Measurements from ENCODE around the gene TESK1. TPM values are rescaled to one million over a fixed set of nuclear protein-coding genes. Genes with fewer than 3 reads are reported as not detected.
"Not testable (repeated sequence)": the region's sequence is repeated elsewhere in the genome, so short reads cannot be mapped to it uniquely, and the experiment has no call there.

Gene TESK1
- total RNA-seq, 1 donor from 2014 or later: 5.2 TPM

DNA sequence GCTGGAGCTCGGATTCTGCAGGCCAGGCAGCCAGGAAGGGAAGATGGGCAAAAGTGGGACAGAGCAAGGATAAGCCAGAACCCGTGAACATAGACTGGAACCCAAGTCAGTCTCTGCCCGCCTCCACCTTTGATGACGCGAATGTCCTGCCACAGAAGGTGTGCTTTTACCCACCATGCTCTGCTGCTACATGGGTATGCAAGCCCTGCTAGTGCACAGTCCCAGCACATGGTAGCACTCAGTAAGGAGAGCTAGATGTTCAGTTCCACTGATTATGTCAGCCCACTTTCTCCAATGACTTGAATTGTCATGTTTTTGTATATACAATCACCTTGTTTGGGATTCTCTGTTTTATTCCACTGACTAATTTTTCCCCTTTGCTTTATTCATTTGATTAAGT, 24.5 kb downstream of the TESK1 start:
- no peak overlapping the region for H3K4me2 ChIP-seq
- DNase-seq (ENCODE audit: low spot score): no peak
- no peak overlapping the region for H3K4me3 ChIP-seq
- H3K27ac ChIP-seq: no peak overlapping the region
- no peaks in the 10 kb centered on the region for H3K27me3 Mint-ChIP-seq (ENCODE audit: insufficient read depth, low read depth)
- TF ChIP-seq EZH2phosphoT487 (IDR thresholded peaks at IDR 0.05): no peak
- no peak for TF ChIP-seq EZH2 (IDR thresholded peaks at IDR 0.05)
- TF ChIP-seq, protein P1, sequence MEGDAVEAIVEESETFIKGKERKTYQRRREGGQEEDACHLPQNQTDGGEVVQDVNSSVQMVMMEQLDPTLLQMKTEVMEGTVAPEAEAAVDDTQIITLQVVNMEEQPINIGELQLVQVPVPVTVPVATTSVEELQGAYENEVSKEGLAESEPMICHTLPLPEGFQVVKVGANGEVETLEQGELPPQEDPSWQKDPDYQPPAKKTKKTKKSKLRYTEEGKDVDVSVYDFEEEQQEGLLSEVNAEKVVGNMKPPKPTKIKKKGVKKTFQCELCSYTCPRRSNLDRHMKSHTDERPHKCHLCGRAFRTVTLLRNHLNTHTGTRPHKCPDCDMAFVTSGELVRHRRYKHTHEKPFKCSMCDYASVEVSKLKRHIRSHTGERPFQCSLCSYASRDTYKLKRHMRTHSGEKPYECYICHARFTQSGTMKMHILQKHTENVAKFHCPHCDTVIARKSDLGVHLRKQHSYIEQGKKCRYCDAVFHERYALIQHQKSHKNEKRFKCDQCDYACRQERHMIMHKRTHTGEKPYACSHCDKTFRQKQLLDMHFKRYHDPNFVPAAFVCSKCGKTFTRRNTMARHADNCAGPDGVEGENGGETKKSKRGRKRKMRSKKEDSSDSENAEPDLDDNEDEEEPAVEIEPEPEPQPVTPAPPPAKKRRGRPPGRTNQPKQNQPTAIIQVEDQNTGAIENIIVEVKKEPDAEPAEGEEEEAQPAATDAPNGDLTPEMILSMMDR (IDR thresholded peaks at IDR 0.05): no peak
- no peaks in the 10 kb centered on the region for H3K79me2 ChIP-seq (ENCODE audit: low read depth)
- H3K36me3 Mint-ChIP-seq: no peaks in the 10 kb centered on the region
- no peaks in the 10 kb centered on the region for H4K20me1 ChIP-seq (ENCODE audit: low read depth)
- H3K4me1 ChIP-seq: no peaks in the 10 kb centered on the region
- no peak overlapping the region for H3K9ac ChIP-seq
- no peaks in the 10 kb centered on the region for H3K4me1 Mint-ChIP-seq
- no peaks in the 10 kb centered on the region for H3K27me3 ChIP-seq
- H3K9me3 ChIP-seq (ENCODE audit: low read depth): no peaks in the 10 kb centered on the region
- H3K4me3 Mint-ChIP-seq: no peak overlapping the region
- no peaks in the 10 kb centered on the region for H3F3A ChIP-seq (ENCODE audit: low read depth)
- no peak overlapping the region for H3K27ac Mint-ChIP-seq
- H2AFZ ChIP-seq (replicated peaks): no peak overlapping the region
- no peaks in the 10 kb centered on the region for H3K9me3 Mint-ChIP-seq
- no peaks in the 10 kb centered on the region for H3K36me3 ChIP-seq

DNA sequence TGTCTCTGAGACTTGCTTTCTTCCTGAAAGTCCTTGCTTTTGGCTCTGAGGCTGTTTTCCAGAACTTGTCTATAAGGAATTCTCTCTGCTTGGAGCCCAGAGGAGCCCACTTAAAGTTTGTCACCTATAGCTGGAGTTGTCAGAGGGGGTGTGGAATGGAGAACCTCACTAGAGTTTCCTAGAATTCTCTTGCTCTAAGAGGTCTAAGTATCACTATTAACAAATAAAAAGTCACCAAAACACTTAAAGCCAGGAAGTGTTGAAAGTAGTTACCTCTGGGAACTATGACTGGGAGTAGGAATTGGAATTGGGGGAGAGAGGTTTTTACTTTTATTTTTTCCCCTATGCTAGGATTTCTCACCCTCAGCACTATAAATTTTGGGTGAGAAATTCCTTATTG, 30.7 kb downstream of the TESK1 start:
- H3K9me3 ChIP-seq (ENCODE audit: low read depth): no peaks in the 10 kb centered on the region
- no peaks in the 10 kb centered on the region for H4K20me1 ChIP-seq (ENCODE audit: low read depth)
- no peaks in the 10 kb centered on the region for H3F3A ChIP-seq (ENCODE audit: low read depth)
- Mint-ChIP-seq H3K4me3 (no peak overlapping the region), H3K9me3 (peaks cover 3% of the 10 kb centered on the region), H3K36me3 (peaks cover 3% of the 10 kb centered on the region), H3K27ac (no peak overlapping the region), H3K27me3 (ENCODE audit: insufficient read depth, low read depth) (no peaks in the 10 kb centered on the region), H3K4me1 (no peaks in the 10 kb centered on the region)
- TF ChIP-seq EZH2 (IDR thresholded peaks at IDR 0.05): no peak
- TF ChIP-seq EZH2phosphoT487 (IDR thresholded peaks at IDR 0.05): no peak
- H2AFZ ChIP-seq (replicated peaks): no peak overlapping the region
- H3K27me3 ChIP-seq: no peaks in the 10 kb centered on the region
- H3K4me3 ChIP-seq: no peak overlapping the region
- no peak for DNase-seq (ENCODE audit: low spot score)
- H3K4me1 ChIP-seq: no peaks in the 10 kb centered on the region
- H3K9ac ChIP-seq: no peak overlapping the region
- no peak overlapping the region for H3K27ac ChIP-seq
- no peaks in the 10 kb centered on the region for H3K79me2 ChIP-seq (ENCODE audit: low read depth)
- H3K36me3 ChIP-seq: no peaks in the 10 kb centered on the region
- H3K4me2 ChIP-seq: no peak overlapping the region

DNA sequence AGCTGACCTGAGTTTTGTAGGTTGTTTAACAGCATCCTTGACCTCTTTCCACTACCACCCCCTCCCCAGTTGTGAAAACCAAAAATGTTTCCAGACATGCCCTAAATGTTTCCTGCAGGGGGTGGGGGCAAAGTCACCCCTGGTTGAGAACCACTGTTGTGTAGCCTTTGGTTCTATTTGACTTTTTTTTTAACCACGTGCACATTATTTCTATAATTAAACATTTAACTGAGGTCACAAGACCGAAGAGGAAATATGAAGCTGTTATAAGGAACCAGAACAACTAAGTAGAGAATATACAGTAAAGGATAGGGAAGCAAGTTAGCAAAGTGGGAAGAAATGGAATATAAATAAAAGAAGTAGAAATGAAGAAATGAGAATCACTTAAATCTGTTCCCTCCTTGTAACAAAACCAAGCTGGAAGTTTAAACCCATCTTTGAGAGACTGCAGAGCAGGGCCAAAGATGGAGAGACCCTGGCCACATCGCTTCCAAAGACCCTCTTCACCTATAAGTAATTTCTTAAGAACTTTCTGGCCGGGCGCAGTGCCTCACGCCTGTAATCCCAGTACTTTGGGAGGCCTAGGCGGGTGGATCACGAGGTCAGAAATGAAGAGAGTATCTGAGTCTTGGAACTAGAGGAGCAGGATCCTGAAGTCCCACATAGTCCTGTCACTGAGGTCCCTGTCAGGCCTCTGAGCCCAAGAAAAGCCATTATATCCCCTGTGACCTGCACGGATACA, 31.2 kb downstream of the TESK1 start:
- Mint-ChIP-seq H3K27me3 (ENCODE audit: insufficient read depth, low read depth) (no peaks in the 10 kb centered on the region), H3K4me3 (no peak overlapping the region), H3K36me3 (peaks cover 7% of the 10 kb centered on the region), H3K9me3 (peaks cover 6% of the 10 kb centered on the region), H3K4me1 (no peaks in the 10 kb centered on the region), H3K27ac (no peak overlapping the region)
- Histone ChIP-seq H3K9me3 (ENCODE audit: low read depth) (no peaks in the 10 kb centered on the region), H3F3A (ENCODE audit: low read depth) (no peaks in the 10 kb centered on the region), H3K4me2 (no peak overlapping the region), H3K27me3 (no peaks in the 10 kb centered on the region), H2AFZ (replicated peaks) (no peak overlapping the region), H3K79me2 (ENCODE audit: low read depth) (no peaks in the 10 kb centered on the region), H3K4me3 (no peak overlapping the region), H3K36me3 (no peaks in the 10 kb centered on the region), H4K20me1 (ENCODE audit: low read depth) (no peaks in the 10 kb centered on the region), H3K27ac (no peak overlapping the region), H3K9ac (no peak overlapping the region), H3K4me1 (no peaks in the 10 kb centered on the region)
- no peak for DNase-seq (ENCODE audit: low spot score)
- no peak for TF ChIP-seq EZH2 (IDR thresholded peaks at IDR 0.05)
- no peak for TF ChIP-seq EZH2phosphoT487 (IDR thresholded peaks at IDR 0.05)
- TF ChIP-seq, protein P1 (IDR thresholded peaks at IDR 0.05): no peak

DNA sequence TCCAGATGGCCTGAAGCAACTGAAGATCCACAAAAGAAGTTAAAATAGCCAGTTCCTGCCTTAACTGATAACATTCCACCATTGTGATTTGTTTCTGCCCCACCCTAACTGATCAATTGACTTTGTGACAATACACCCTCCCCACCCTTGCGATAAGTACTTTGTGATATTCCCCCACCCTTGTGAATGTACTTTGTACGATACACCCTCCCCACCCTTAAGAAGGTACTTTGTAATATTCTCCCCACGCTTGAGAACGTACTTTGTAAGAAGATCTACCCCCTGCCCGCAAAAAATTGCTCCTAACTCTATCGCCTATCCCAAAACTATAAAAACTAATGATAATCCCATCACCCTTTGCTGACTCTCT, 31.8 kb downstream of the TESK1 start:
- peaks cover 11% of the 10 kb centered on the region for H3K36me3 Mint-ChIP-seq
- H3K4me3 Mint-ChIP-seq; H3K4me2 ChIP-seq; H3K27ac ChIP-seq; H3K9ac ChIP-seq; DNase-seq (ENCODE audit: low spot score); H2AFZ ChIP-seq (replicated peaks); H3K9me3 Mint-ChIP-seq; H3K79me2 ChIP-seq (ENCODE audit: low read depth); H3K4me3 ChIP-seq; H3K9me3 ChIP-seq (ENCODE audit: low read depth); H3K27me3 ChIP-seq; H3K27ac Mint-ChIP-seq; H3K4me1 Mint-ChIP-seq; H3K36me3 ChIP-seq; H3K4me1 ChIP-seq; H3K27me3 Mint-ChIP-seq (ENCODE audit: insufficient read depth, low read depth); H4K20me1 ChIP-seq (ENCODE audit: low read depth); H3F3A ChIP-seq (ENCODE audit: low read depth): not testable (repeated sequence)

DNA sequence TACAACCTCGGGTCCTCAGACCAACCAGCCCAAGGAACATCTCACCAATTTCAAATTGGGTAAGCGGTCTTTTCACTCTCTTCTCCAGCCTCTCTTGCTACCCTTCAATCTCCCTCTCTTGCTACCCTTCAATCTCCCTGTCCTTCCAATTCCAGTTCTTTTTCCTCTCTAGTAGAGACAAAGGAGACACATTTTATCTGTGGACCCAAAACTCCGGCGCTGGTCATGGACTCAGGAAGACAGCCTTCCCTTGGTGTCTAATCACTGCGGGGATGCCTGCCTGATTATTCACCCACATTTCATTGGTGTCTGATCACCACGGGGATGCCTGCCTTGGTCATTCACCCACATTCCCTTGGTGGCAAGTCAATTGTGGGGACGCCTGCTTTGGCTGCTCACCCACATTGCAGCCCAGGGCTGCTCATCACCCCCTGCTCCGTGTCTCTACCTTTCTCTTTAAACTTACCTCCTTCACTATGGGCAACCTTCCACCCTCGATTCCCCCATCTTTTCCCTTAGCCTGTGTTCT, 32.4 kb downstream of the TESK1 start:
- H3K9me3 ChIP-seq (ENCODE audit: low read depth); H3K9ac ChIP-seq; H3K4me1 ChIP-seq; H3K79me2 ChIP-seq (ENCODE audit: low read depth); H2AFZ ChIP-seq (replicated peaks); H3K4me2 ChIP-seq; H3K27me3 Mint-ChIP-seq (ENCODE audit: insufficient read depth, low read depth); H3K27me3 ChIP-seq; H3K4me3 Mint-ChIP-seq; H4K20me1 ChIP-seq (ENCODE audit: low read depth); H3K9me3 Mint-ChIP-seq; DNase-seq (ENCODE audit: low spot score); H3K36me3 ChIP-seq; H3K4me3 ChIP-seq; H3F3A ChIP-seq (ENCODE audit: low read depth); H3K27ac ChIP-seq; H3K27ac Mint-ChIP-seq; H3K4me1 Mint-ChIP-seq: not testable (repeated sequence)
- peaks cover 11% of the 10 kb centered on the region for H3K36me3 Mint-ChIP-seq

DNA sequence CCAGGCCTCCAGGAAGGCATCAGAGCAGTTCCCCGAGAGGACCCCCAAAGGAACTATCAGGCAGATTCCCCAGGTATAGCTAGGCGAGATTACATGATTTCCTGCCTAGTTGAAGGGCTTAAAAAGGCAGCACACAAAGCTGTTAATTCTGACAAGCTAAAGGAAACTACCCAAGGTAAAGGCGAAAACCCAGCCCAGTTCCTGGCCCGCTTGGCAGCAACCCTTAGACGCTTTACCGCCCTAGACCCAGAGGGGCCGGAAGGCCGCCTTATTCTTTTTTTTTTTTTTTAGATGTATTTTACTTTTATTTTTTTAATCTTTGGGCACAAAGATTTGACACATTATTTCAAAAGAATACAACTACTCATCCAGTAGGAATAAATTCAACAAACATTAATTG, 33.7 kb downstream of the TESK1 start:
- not testable (repeated sequence) for H3K4me1 Mint-ChIP-seq; H3K4me2 ChIP-seq; H3K27me3 Mint-ChIP-seq (ENCODE audit: insufficient read depth, low read depth); H3K9me3 Mint-ChIP-seq; H2AFZ ChIP-seq (replicated peaks); H3K79me2 ChIP-seq (ENCODE audit: low read depth); H3K9ac ChIP-seq; H3K27me3 ChIP-seq; H4K20me1 ChIP-seq (ENCODE audit: low read depth); H3K27ac ChIP-seq; H3K36me3 ChIP-seq; H3K27ac Mint-ChIP-seq; H3K4me3 Mint-ChIP-seq; H3K4me3 ChIP-seq; DNase-seq (ENCODE audit: low spot score); H3K9me3 ChIP-seq (ENCODE audit: low read depth); H3K4me1 ChIP-seq; H3F3A ChIP-seq (ENCODE audit: low read depth)
- peaks cover 11% of the 10 kb centered on the region for H3K36me3 Mint-ChIP-seq

All from neural progenitor cell (in vitro differentiated cells).